Natural killer cell (primary cell): ENCODE measurements around the gene TXNDC16. TPM values are rescaled to one million over a fixed set of nuclear protein-coding genes. Genes with fewer than 3 reads are reported as not detected.
"Not testable (repeated sequence)": the region's sequence is repeated elsewhere in the genome, so short reads cannot be mapped to it uniquely, and the experiment has no call there.

Experiments used
- ATAC-seq, 3 donors: fragments of 150-1000 bp in 2 of 3; fragments of 200-7000 bp in 1 of 3; cut with Tn5 transposase; 1 replicate in 1 of 3; 2 replicates in 2 of 3; pipeline ENCODE4 v1.10.0; 2021; ENCODE audit warnings: mild to moderate bottlenecking in 2 of 3, moderate library complexity in 2 of 3
- DNase-seq, 2 donors: peaks; one replicate each; pipeline versions ENCODE4 v3.0.0 to v3.0.0-alpha.2; 2013 to 2021; ENCODE audit warnings: mixed read lengths in 1 of 2
- H3K27ac ChIP-seq: one replicate; pipeline ENCODE4 v1.5.1; 2013; ENCODE audit warnings: mild to moderate bottlenecking, low read length
- H3K27me3 ChIP-seq: one replicate; pipeline ENCODE4 v1.6.1; 2013; ENCODE audit warnings: low read length; ENCODE audit not compliant: control insufficient read depth, insufficient read depth
- H3K36me3 ChIP-seq: one replicate; pipeline ENCODE4 v1.6.1; 2013; ENCODE audit warnings: low read length; ENCODE audit not compliant: control insufficient read depth, insufficient read depth
- H3K4me1 ChIP-seq: one replicate; pipeline ENCODE4 v1.6.1; 2013; ENCODE audit warnings: low read length; ENCODE audit not compliant: control insufficient read depth, insufficient read depth
- H3K4me3 ChIP-seq: one replicate; pipeline ENCODE4 v1.5.1; 2013; ENCODE audit warnings: low read length
- H3K9me3 ChIP-seq: one replicate; pipeline ENCODE4 v1.6.1; 2013; ENCODE audit warnings: low read length; ENCODE audit not compliant: control insufficient read depth, insufficient read depth
- H3K27ac Mint-ChIP-seq, 2 donors: one replicate each; pipeline ENCODE4 v1.8.0; 2022; ENCODE audit warnings: mild to moderate bottlenecking in 2 of 2, mixed read lengths in 2 of 2, moderate library complexity in 1 of 2
- H3K27me3 Mint-ChIP-seq, 2 donors: one replicate each; pipeline ENCODE4 v1.8.0; 2022; ENCODE audit warnings: low read depth in 2 of 2, mixed read lengths in 2 of 2
- H3K36me3 Mint-ChIP-seq: one replicate; pipeline ENCODE4 v1.8.0; 2022; ENCODE audit warnings: mixed read lengths
- H3K4me1 Mint-ChIP-seq, 2 donors: one replicate each; pipeline ENCODE4 v1.8.0; 2022; ENCODE audit warnings: mixed read lengths in 2 of 2
- H3K4me3 Mint-ChIP-seq: one replicate; pipeline ENCODE4 v1.8.0; 2022; ENCODE audit warnings: mild to moderate bottlenecking, moderate library complexity, mixed read lengths
- H3K9me3 Mint-ChIP-seq, 2 donors: one replicate each; pipeline ENCODE4 v1.8.0; 2022; ENCODE audit warnings: mixed read lengths in 2 of 2
- CTCF ChIP-seq: fragments of 200-600 bp; IDR thresholded peaks from one replicate; pipeline ENCODE4 v1.8.0; 2022; ENCODE audit warnings: antibody characterized with exemption
- WGBS: methylation state at CpG from one replicate; pipeline ENCODE4 v1.1.7; 2013; ENCODE audit warnings: missing lambda C conversion rate; ENCODE audit not compliant: insufficient coverage; 5-methylcytosine and 5-hydroxymethylcytosine counted together
- intact Hi-C: fragments of 100-400 bp; cut with micrococcal nuclease; formaldehyde crosslinking; loops from one replicate; pipeline ENCODE4 v1.14.2; 2022
- total RNA-seq, 4 donors: library from RNA; stranded (reverse); fragments of 120-200 nt in 1 of 4; gene quantifications; one replicate each; pipeline versions ENCODE4 v1.2.3 to v1.2.4, GENCODE V29; 2013 to 2022

The TXNDC16 gene
- total RNA-seq, 3 donors from 2014 or later (not counting 1 experiment from before 2014, with no cell fraction given), result 16.5 to 22.0 (median 20.7) TPM

GRCh38 chr14:52589646-52590045 lies 37.3 kb upstream of the TXNDC16 start:
- H3K27ac Mint-ChIP-seq, result no peak overlapping the region
- Histone ChIP-seq H3K4me3 (no peak overlapping the region), H3K4me1 (no peaks in the 10 kb centered on the region), H3K27me3 (no peaks in the 10 kb centered on the region), H3K27ac (no peak overlapping the region), H3K9me3 (no peaks in the 10 kb centered on the region), H3K36me3 (no peaks in the 10 kb centered on the region)
- ATAC-seq, result no peak
- TF ChIP-seq CTCF, result no peak
- H3K27me3 Mint-ChIP-seq, result peaks cover 7 to 14% of the 10 kb centered on the region in 2 donors
- intact Hi-C loops, result no loop called here
- WGBS, result 85% methylated on average over 1 of the region's 4 CpGs
- H3K4me1 Mint-ChIP-seq, result no peaks in the 10 kb centered on the region
- no peaks in the 10 kb centered on the region for H3K36me3 Mint-ChIP-seq
- H3K9me3 Mint-ChIP-seq, result peaks cover 0 to 2% of the 10 kb centered on the region in 2 donors
- DNase-seq, result no peak
- H3K4me3 Mint-ChIP-seq, result no peak overlapping the region

- Histone ChIP-seq H3K4me1 (no peaks in the 10 kb centered on the region), H3K27me3 (no peaks in the 10 kb centered on the region), H3K27ac (no peak overlapping the region), H3K4me3 (no peak overlapping the region), H3K36me3 (no peaks in the 10 kb centered on the region), H3K9me3 (no peaks in the 10 kb centered on the region)
- no peaks in the 10 kb centered on the region for H3K4me1 Mint-ChIP-seq
- no peak for ATAC-seq
- H3K9me3 Mint-ChIP-seq, result no peaks in the 10 kb centered on the region
- no peak for DNase-seq
- intact Hi-C loops, result no loop called here
- no peak overlapping the region for H3K27ac Mint-ChIP-seq
- no peaks in the 10 kb centered on the region for H3K36me3 Mint-ChIP-seq
- no peak for TF ChIP-seq CTCF
- H3K4me3 Mint-ChIP-seq, result no peak overlapping the region
- H3K27me3 Mint-ChIP-seq, result peaks cover 3 to 7% of the 10 kb centered on the region in 2 donors
Measured at GRCh38 chr14:52583544-52583943, 31.2 kb upstream of the TXNDC16 start.

GRCh38 chr14:52575858-52576257 lies 23.6 kb upstream of the TXNDC16 start:
- Mint-ChIP-seq H3K36me3 (peaks cover 28% of the 10 kb centered on the region), H3K27ac (no peak overlapping the region), H3K9me3 (peaks cover 6 to 23% of the 10 kb centered on the region in 2 donors), H3K4me1 (no peaks in the 10 kb centered on the region), H3K4me3 (no peak overlapping the region), H3K27me3 (peaks cover 3 to 6% of the 10 kb centered on the region in 2 donors)
- WGBS, result 79% methylated on average over 1 of the region's 2 CpGs
- Histone ChIP-seq H3K27ac (no peak overlapping the region), H3K4me1 (no peaks in the 10 kb centered on the region), H3K9me3 (no peaks in the 10 kb centered on the region), H3K4me3 (no peak overlapping the region), H3K27me3 (no peaks in the 10 kb centered on the region), H3K36me3 (no peaks in the 10 kb centered on the region)
- intact Hi-C loops, result no loop called here
- ATAC-seq, result no peak
- TF ChIP-seq CTCF, result no peak
- DNase-seq, result no peak

- 95% methylated on average over 7 of the region's 7 CpGs for WGBS
- H3K27ac Mint-ChIP-seq, DNase-seq, intact Hi-C loops, H3K4me3 ChIP-seq, H3K4me1 Mint-ChIP-seq, H3K27me3 ChIP-seq, ATAC-seq, H3K36me3 ChIP-seq, H3K27ac ChIP-seq, H3K4me3 Mint-ChIP-seq, H3K4me1 ChIP-seq, H3K9me3 ChIP-seq: not testable (repeated sequence)
- peaks cover 16 to 28% of the 10 kb centered on the region in 2 donors for H3K9me3 Mint-ChIP-seq
- peaks cover 44% of the 10 kb centered on the region for H3K36me3 Mint-ChIP-seq
- peaks cover 8 to 10% of the 10 kb centered on the region in 2 donors for H3K27me3 Mint-ChIP-seq
Measured at GRCh38 chr14:52568454-52568853, 16.1 kb upstream of the TXNDC16 start.
